Upper lobe of right lung (tissue), 1 donor: Measurements from ENCODE around the gene CRP. TPM values are rescaled to one million over a fixed set of nuclear protein-coding genes. Genes with fewer than 3 reads are reported as not detected.
"Not testable (repeated sequence)": the region's sequence is repeated elsewhere in the genome, so short reads cannot be mapped to it uniquely, and the experiment has no call there.

Experiments
- ATAC-seq: fragments of 200-7000 bp; cut with Tn5 transposase; one replicate; pipeline ENCODE4 v1.9.1; 2020; ENCODE audit warnings: mild to moderate bottlenecking, moderate library complexity
- DNase-seq: peaks from one replicate; pipeline ENCODE4 v3.0.0-alpha.2; 2020
- H3K27ac ChIP-seq: fragments of 200-600 bp; one replicate; pipeline ENCODE4 v1.8.0; 2022
- H3K27me3 ChIP-seq: fragments of 200-600 bp; one replicate; pipeline ENCODE4 v1.8.0; 2022; ENCODE audit warnings: mild to moderate bottlenecking
- H3K36me3 ChIP-seq: fragments of 200-600 bp; one replicate; pipeline ENCODE4 v1.8.0; 2022
- H3K4me1 ChIP-seq: fragments of 200-600 bp; one replicate; pipeline ENCODE4 v1.8.0; 2022
- H3K4me3 ChIP-seq: fragments of 200-600 bp; one replicate; pipeline ENCODE4 v1.8.0; 2022; ENCODE audit warnings: mild to moderate bottlenecking
- H3K9me3 ChIP-seq: fragments of 200-600 bp; one replicate; pipeline ENCODE4 v1.8.0; 2022
- CTCF ChIP-seq: fragments of 200-600 bp; IDR thresholded peaks from one replicate; pipeline ENCODE4 v1.8.0; 2022; ENCODE audit warnings: antibody characterized with exemption
- intact Hi-C: fragments of 100-400 bp; cut with DNase I; formaldehyde crosslinking; loops from one replicate; pipeline ENCODE4 v1.11.0; 2022
- total RNA-seq: library from RNA; stranded (reverse); fragmentation: NEBNext Ultra II Directional; extraction: Animal tissue kit (Norgen Biotek cat#: 25700); gene quantifications from one replicate; pipeline ENCODE4 v1.2.1, GENCODE V29; 2021
- donor health status: DM: no; HTN: yes; CAD: no; lungs with severe emphysema.

The CRP gene
- total RNA-seq, 1 donor from 2014 or later = 0.26 TPM

DNA sequence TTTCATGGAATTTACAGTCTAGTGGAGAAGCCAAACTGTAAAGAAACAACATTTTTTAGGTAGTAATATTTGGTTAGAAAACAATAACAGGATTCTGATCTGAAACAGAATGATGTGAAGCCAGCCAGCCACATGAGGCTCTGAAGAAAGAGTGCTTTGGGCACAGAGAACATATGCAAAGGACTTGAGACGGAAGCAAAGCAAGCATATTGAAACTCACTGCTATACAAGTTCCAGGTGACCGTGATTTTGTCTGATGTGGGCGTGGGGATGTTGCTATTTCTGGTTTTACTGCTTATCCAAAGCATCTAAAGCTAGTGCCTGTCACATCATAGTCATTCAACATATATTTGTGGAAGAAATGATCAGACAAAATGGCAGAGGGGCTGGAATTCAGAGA, 14.7 kb downstream of the CRP start:
- Histone ChIP-seq H3K4me3 (no peak overlapping the region), H3K27me3 (no peaks in the 10 kb centered on the region), H3K36me3 (no peaks in the 10 kb centered on the region), H3K4me1 (no peaks in the 10 kb centered on the region), H3K9me3 (no peaks in the 10 kb centered on the region), H3K27ac (no peak overlapping the region)
- DNase-seq = no peak
- intact Hi-C loops = no loop called here
- no peak for TF ChIP-seq CTCF
- no peak for ATAC-seq

- DNase-seq (no peak), ATAC-seq (no peak)
- no peak overlapping the region for H3K4me3 ChIP-seq
- intact Hi-C loops = no loop called here
- TF ChIP-seq CTCF = no peak
- no peaks in the 10 kb centered on the region for H3K4me1 ChIP-seq
- H3K36me3 ChIP-seq = no peaks in the 10 kb centered on the region
- no peaks in the 10 kb centered on the region for H3K9me3 ChIP-seq
- H3K27ac ChIP-seq = no peak overlapping the region
- H3K27me3 ChIP-seq = no peaks in the 10 kb centered on the region
These were observed 15.1 kb downstream of the CRP start for GRCh38 chr1:159699246-159699645.

DNA sequence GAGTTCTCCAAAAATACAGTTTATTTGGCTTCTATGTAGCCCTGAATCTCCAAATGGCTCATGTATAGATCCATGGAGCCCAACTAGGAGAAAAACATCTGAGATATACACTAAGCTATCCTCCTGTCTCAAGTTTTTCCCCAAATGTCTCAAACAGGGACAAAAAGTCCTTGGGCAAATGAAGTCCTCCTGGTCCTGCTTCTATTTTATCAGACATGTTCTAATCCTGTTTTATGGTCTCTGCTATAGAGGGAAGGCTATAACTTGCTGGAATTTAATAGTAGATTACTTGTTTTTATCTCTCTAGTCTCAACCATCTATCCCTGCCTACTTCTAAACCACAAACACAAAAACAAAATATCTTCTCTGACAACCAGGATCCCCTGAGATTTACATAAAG, 26.9 kb downstream of the CRP start:
- Histone ChIP-seq H3K4me1 (no peaks in the 10 kb centered on the region), H3K4me3 (no peak overlapping the region), H3K36me3 (no peaks in the 10 kb centered on the region), H3K9me3 (no peaks in the 10 kb centered on the region), H3K27me3 (no peaks in the 10 kb centered on the region), H3K27ac (no peak overlapping the region)
- TF ChIP-seq CTCF = no peak
- DNase-seq = no peak
- intact Hi-C loops = no loop called here
- no peak for ATAC-seq

GRCh38 chr1:159686599-159687299, 27.6 kb downstream of the CRP start:
- ATAC-seq (no peak), DNase-seq (no peak)
- Histone ChIP-seq H3K9me3 (no peaks in the 10 kb centered on the region), H3K27ac (no peak overlapping the region), H3K4me1 (no peaks in the 10 kb centered on the region), H3K4me3 (no peak overlapping the region), H3K36me3 (no peaks in the 10 kb centered on the region), H3K27me3 (no peaks in the 10 kb centered on the region)
- no peak for TF ChIP-seq CTCF
- intact Hi-C loops = no loop called here

DNA sequence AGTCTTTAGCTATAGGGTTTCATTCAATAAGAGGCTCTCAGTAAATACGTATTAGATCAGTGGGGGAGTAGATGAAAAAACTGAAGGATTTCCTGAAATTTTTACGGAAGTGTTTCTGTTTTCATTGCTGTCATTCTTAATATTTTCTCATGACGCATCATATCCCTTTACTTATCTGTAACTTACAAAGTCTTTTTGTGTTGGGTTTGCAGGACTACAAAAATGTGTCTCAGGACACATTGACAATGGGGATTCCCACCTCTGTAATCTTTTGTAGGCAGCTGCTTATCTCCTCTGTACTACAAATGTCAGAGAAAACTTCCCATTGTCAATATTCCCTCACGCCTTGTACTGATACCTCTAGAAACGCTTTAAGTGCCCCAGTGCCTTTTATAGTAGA, 35.5 kb downstream of the CRP start:
- intact Hi-C loops = no loop called here
- TF ChIP-seq CTCF = no peak
- Histone ChIP-seq H3K36me3 (no peaks in the 10 kb centered on the region), H3K27ac (no peak overlapping the region), H3K27me3 (no peaks in the 10 kb centered on the region), H3K4me1 (no peaks in the 10 kb centered on the region), H3K9me3 (no peaks in the 10 kb centered on the region), H3K4me3 (no peak overlapping the region)
- ATAC-seq (no peak), DNase-seq (no peak)

GRCh38 chr1:159675046-159675445, 39.3 kb downstream of the CRP start:
- H3K36me3 ChIP-seq = no peaks in the 10 kb centered on the region
- intact Hi-C loops = no loop called here
- no peak for TF ChIP-seq CTCF
- H3K27me3 ChIP-seq = no peaks in the 10 kb centered on the region
- DNase-seq = no peak
- H3K9me3 ChIP-seq = no peaks in the 10 kb centered on the region
- ATAC-seq = no peak
- H3K4me3 ChIP-seq = no peak overlapping the region
- no peaks in the 10 kb centered on the region for H3K4me1 ChIP-seq
- no peak overlapping the region for H3K27ac ChIP-seq

DNA sequence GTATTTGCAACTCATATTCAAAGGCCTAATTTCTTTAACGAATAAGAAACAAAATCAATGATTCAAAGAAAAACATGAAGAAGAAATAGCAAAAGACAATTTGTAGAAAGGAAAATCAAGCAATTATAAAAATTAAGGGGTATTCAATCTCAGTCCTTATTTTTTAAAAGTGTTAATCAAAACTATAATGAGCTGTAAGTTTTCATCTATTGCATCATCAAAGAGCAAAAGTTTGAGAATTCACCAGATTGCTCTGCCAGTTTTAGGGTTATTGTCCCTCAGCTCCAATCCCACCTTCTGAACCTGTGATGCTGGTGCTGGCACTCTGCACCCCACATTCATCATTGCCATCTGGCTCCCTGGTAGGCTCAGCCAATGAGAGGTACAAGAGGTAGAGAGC, 42.0 kb downstream of the CRP start:
- H3K4me3 ChIP-seq, H3K4me1 ChIP-seq, H3K27ac ChIP-seq, H3K27me3 ChIP-seq, intact Hi-C loops, H3K36me3 ChIP-seq, ATAC-seq, DNase-seq, H3K9me3 ChIP-seq: not testable (repeated sequence)
